GM23338 (cell line): ENCODE results near the gene TPP1. TPM values are rescaled to one million over a fixed set of nuclear protein-coding genes. Genes with fewer than 3 reads are reported as not detected.

Experiments
- ATAC-seq: fragments of 200-7000 bp; cut with Tn5 transposase; 3 replicates; pipeline ENCODE4 v1.9.1; 2020
- DNase-seq: peaks from one replicate; pipeline ENCODE4 v3.0.0-alpha.2; 2015; ENCODE audit warnings: low spot score
- H2AFZ ChIP-seq: fragments of 200-600 bp; sonication (generic); 2 replicates; pipeline ENCODE4 v1.8.0; 2016; ENCODE audit warnings: antibody characterized with exemption, mild to moderate bottlenecking, moderate library complexity
- H3F3A ChIP-seq: fragments of 200-600 bp; sonication (generic); replicated peaks from 2 replicates; pipeline ENCODE4 v1.8.0; 2017; ENCODE audit warnings: antibody characterized with exemption, mixed run types, low read depth
- H3K27ac ChIP-seq: fragments of 200-600 bp; sonication (generic); 2 replicates; pipeline ENCODE4 v1.6.1; 2016; ENCODE audit warnings: low read depth
- H3K27me3 ChIP-seq: fragments of 200-600 bp; sonication (generic); 2 replicates; pipeline ENCODE4 v1.8.0; 2016; ENCODE audit warnings: mild to moderate bottlenecking, mixed run types, moderate library complexity; ENCODE audit not compliant: insufficient read depth
- H3K36me3 ChIP-seq: fragments of 200-600 bp; sonication (generic); 2 replicates; pipeline ENCODE4 v1.8.0; 2016; ENCODE audit warnings: mild to moderate bottlenecking; ENCODE audit not compliant: insufficient read depth
- H3K4me1 ChIP-seq: fragments of 200-600 bp; sonication (generic); 2 replicates; pipeline ENCODE4 v1.8.0; 2016; ENCODE audit warnings: mild to moderate bottlenecking, moderate library complexity; ENCODE audit not compliant: insufficient read depth
- H3K4me2 ChIP-seq: fragments of 200-600 bp; sonication (generic); 2 replicates; pipeline ENCODE4 v1.7.1; 2017; ENCODE audit warnings: mixed run types
- H3K4me3 ChIP-seq: fragments of 200-600 bp; sonication (generic); 2 replicates; pipeline ENCODE4 v1.6.1; 2016; ENCODE audit warnings: mixed run types
- H3K79me2 ChIP-seq: fragments of 200-600 bp; sonication (generic); replicated peaks from 2 replicates; pipeline ENCODE4 v1.8.0; 2017; ENCODE audit warnings: mild to moderate bottlenecking; ENCODE audit not compliant: insufficient read depth
- H3K9me2 ChIP-seq: fragments of 200-600 bp; sonication (generic); 2 replicates; pipeline ENCODE4 v1.8.0; 2017; ENCODE audit not compliant: insufficient read depth
- H4K20me1 ChIP-seq: fragments of 200-600 bp; sonication (generic); replicated peaks from 2 replicates; pipeline ENCODE4 v1.8.0; 2017; ENCODE audit warnings: mild to moderate bottlenecking; ENCODE audit not compliant: insufficient read depth
- H3K27ac Mint-ChIP-seq: 2 replicates; pipeline ENCODE4 v1.8.0; 2020; ENCODE audit warnings: inconsistent platforms, mild to moderate bottlenecking, moderate library complexity, mixed read lengths
- H3K27me3 Mint-ChIP-seq: 3 replicates; pipeline ENCODE4 v1.8.0; 2022; ENCODE audit warnings: low read depth, mild to moderate bottlenecking, moderate library complexity, mixed read lengths, inconsistent platforms; ENCODE audit not compliant: insufficient read depth, poor library complexity
- H3K36me3 Mint-ChIP-seq: 3 replicates; pipeline ENCODE4 v1.8.0; 2021; ENCODE audit warnings: low read depth, mild to moderate bottlenecking, inconsistent platforms, moderate library complexity, mixed read lengths
- H3K4me1 Mint-ChIP-seq: 3 replicates; pipeline ENCODE4 v1.8.0; 2020; ENCODE audit warnings: mild to moderate bottlenecking, inconsistent platforms, mixed read lengths
- H3K4me3 Mint-ChIP-seq: 3 replicates; pipeline ENCODE4 v1.8.0; 2021; ENCODE audit warnings: moderate library complexity, mild to moderate bottlenecking, inconsistent platforms, mixed read lengths
- H3K9me3 Mint-ChIP-seq: 3 replicates; pipeline ENCODE4 v1.8.0; 2020; ENCODE audit warnings: moderate library complexity, mild to moderate bottlenecking, inconsistent platforms, mixed read lengths
- CREB1 ChIP-seq: fragments of 250-450 bp; sonication (Bioruptor Pico); IDR thresholded peaks from 2 replicates; pipeline ENCODE4 v1.5.0; 2020; ENCODE audit warnings: low read depth, mild to moderate bottlenecking, moderate library complexity
- CTCF ChIP-seq, 2 experiments: fragments of 200-600 bp in 1 of 2; sonication (generic) in 1 of 2; conservative IDR thresholded peaks; 2 replicates each; pipeline versions ENCODE4 v1.5.1 to v1.6.1; 2016 to 2017; ENCODE audit warnings: antibody characterized with exemption in 2 of 2, low read depth in 2 of 2, mild to moderate bottlenecking in 2 of 2, moderate library complexity in 1 of 2
- ETS1 ChIP-seq: IDR thresholded peaks from 2 replicates; pipeline ENCODE4 v1.6.1; 2016; ENCODE audit warnings: antibody characterized with exemption
- EZH2 ChIP-seq: fragments of 200-600 bp; sonication (generic); IDR thresholded peaks from one replicate; pipeline ENCODE4 v1.8.0; 2017; ENCODE audit warnings: antibody characterized with exemption, mild to moderate bottlenecking, low read depth; ENCODE audit not compliant: unreplicated experiment
- EZH2phosphoT487 ChIP-seq: fragments of 200-600 bp; sonication (generic); IDR thresholded peaks from one replicate; pipeline ENCODE4 v1.8.1; 2018; ENCODE audit warnings: antibody characterized with exemption; ENCODE audit not compliant: unreplicated experiment
- JUNB ChIP-seq: IDR thresholded peaks from one replicate; pipeline ENCODE4 v1.6.1; 2016; ENCODE audit warnings: antibody characterized with exemption; ENCODE audit not compliant: unreplicated experiment
- NANOG ChIP-seq: IDR thresholded peaks from 2 replicates; pipeline ENCODE4 v1.6.1; 2016; ENCODE audit warnings: antibody characterized with exemption, borderline replicate concordance
- POLR2AphosphoS5 ChIP-seq: IDR thresholded peaks from 2 replicates; pipeline ENCODE4 v1.6.1; 2016; ENCODE audit warnings: antibody characterized with exemption, low read depth
- REST ChIP-seq: IDR thresholded peaks from one replicate; pipeline ENCODE4 v1.6.1; 2018; ENCODE audit warnings: antibody characterized with exemption; ENCODE audit not compliant: unreplicated experiment
- STAT1 ChIP-seq: IDR thresholded peaks from one replicate; pipeline ENCODE4 v1.6.1; 2016; ENCODE audit warnings: antibody characterized with exemption; ENCODE audit not compliant: unreplicated experiment
- ZNF114 ChIP-seq: fragments of 250-450 bp; sonication (Bioruptor Pico); IDR thresholded peaks from 2 replicates; pipeline ENCODE4 v1.5.0; 2020; ENCODE audit warnings: mild to moderate bottlenecking, moderate library complexity
- ZNF331 ChIP-seq: fragments of 250-450 bp; sonication (Bioruptor Pico); IDR thresholded peaks from 2 replicates; pipeline ENCODE4 v1.5.0; 2020; ENCODE audit warnings: low read depth, mild to moderate bottlenecking, moderate library complexity
- ZNF462 ChIP-seq: fragments of 250-450 bp; sonication (Bioruptor Pico); IDR thresholded peaks from 2 replicates; pipeline ENCODE4 v1.5.0; 2020; ENCODE audit warnings: mild to moderate bottlenecking, moderate library complexity
- polyA plus RNA-seq: library from polyadenylated mRNA; unstranded; fragments of >200 nt; fragmentation: Nextera tagmentation; extraction: Ambion mirVana; gene quantifications from 2 replicates; pipeline ENCODE4 v1.2.1, GENCODE V29; 2016
- total RNA-seq: library from RNA; depleted of rRNA; stranded (reverse); fragments of >200 nt; shearing (Covaris generic); gene quantifications from 2 replicates; pipeline ENCODE4 v1.2.3, GENCODE V29; 2014

TPP1 gene
- total and polyA plus RNA-seq, 2 experiments from 2014 or later = 21.7 to 49.7 TPM

GRCh38 chr11:6579681-6580080, 39.5 kb downstream of the TPP1 start:
- Histone ChIP-seq H3K4me3 (no peak overlapping the region), H3F3A (no peaks in the 10 kb centered on the region), H4K20me1 (no peaks in the 10 kb centered on the region; the same call in 1 of the 2 replicates), H3K4me2 (no peak overlapping the region), H3K27me3 (no peaks in the 10 kb centered on the region), H3K36me3 (no peaks in the 10 kb centered on the region), H3K27ac (no peak overlapping the region), H3K4me1 (no peaks in the 10 kb centered on the region), H3K9me2 (no peaks in the 10 kb centered on the region), H3K79me2 (no peaks in the 10 kb centered on the region), H2AFZ (no peak overlapping the region)
- DNase-seq = no peak
- Mint-ChIP-seq H3K27me3 (peaks cover 2% of the 10 kb centered on the region), H3K36me3 (peaks cover 10% of the 10 kb centered on the region; the same call in 2 of the 3 replicates), H3K4me3 (no peak overlapping the region), H3K27ac (no peak overlapping the region), H3K4me1 (peaks cover 5% of the 10 kb centered on the region), H3K9me3 (peaks cover 12% of the 10 kb centered on the region; the same call in 2 of the 3 replicates)
- no peak for ATAC-seq
- TF ChIP-seq ZNF462 (CRISPR knock-in tag) (no peak), EZH2 (no peak), CREB1 (CRISPR knock-in tag) (no peak), JUNB (no peak), STAT1 (no peak), ZNF331 (CRISPR knock-in tag) (no peak), REST (no peak), NANOG (no peak), ETS1 (no peak), EZH2phosphoT487 (no peak), CTCF (conservative IDR thresholded peaks at IDR 0.05; ENCODE audit: low read depth in 2 of 2) (no peak), POLR2AphosphoS5 (no peak), ZNF114 (CRISPR knock-in tag) (no peak)
